ENCODE measurements around the gene TFF1. TPM values are rescaled to one million over a fixed set of nuclear protein-coding genes. Genes with fewer than 3 reads are reported as not detected.

TFF1 gene
- total RNA-seq, 2 experiments from 2014 or later, result 1.1 TPM; not detected in 1

GRCh38 chr21:42397746-42398394 lies 31.5 kb upstream of the TFF1 start:
- no peak for TF ChIP-seq CTCF (IDR thresholded peaks at IDR 0.05)
- peaks cover 8% of the 10 kb centered on the region for H3K9me3 Mint-ChIP-seq
- intact Hi-C loops (cut with micrococcal nuclease), result no loop called here
- ChIA-PET CTCF (interaction anchor here (0.8 to 1.9 kb wide), 8 partner anchors 9 to 37 kb away, joined by 3 to 5 read pairs (median 4); no protein-coding TSS in a partner anchor), POLR2A (interaction anchor here (0.7 to 1.7 kb wide), 7 partner anchors 14 to 44 kb away, joined by 3 to 8 read pairs (median 4); no protein-coding TSS in a partner anchor)
- ATAC-seq, result peak; percentile 11
- H3K36me3 Mint-ChIP-seq (ENCODE audit: low read depth), result peaks cover 69% of the 10 kb centered on the region
- peaks cover 73% of the 10 kb centered on the region for H3K4me1 Mint-ChIP-seq (ENCODE audit: low read depth)
- no peaks in the 10 kb centered on the region for H3K27me3 Mint-ChIP-seq
- H3K4me3 Mint-ChIP-seq, result no peak overlapping the region
- peak; percentile 55 for DNase-seq
- H3K27ac Mint-ChIP-seq, result peak overlapping the region; percentile 62

- ChIA-PET POLR2A (interaction anchor here (1.1 to 1.8 kb wide), 2 partner anchors 18 to 24 kb away, joined by 4 read pairs; no protein-coding TSS in a partner anchor), CTCF (interaction anchor here (1.7 kb wide), 1 partner anchor 19 kb away, joined by 3 read pairs; no protein-coding TSS in a partner anchor)
- no peak for TF ChIP-seq CTCF (IDR thresholded peaks at IDR 0.05)
- intact Hi-C loops (cut with micrococcal nuclease), result no loop called here
- H3K9me3 Mint-ChIP-seq, result peaks cover 7% of the 10 kb centered on the region
- H3K4me3 Mint-ChIP-seq, result no peak overlapping the region
- peak overlapping the region; percentile 62 for H3K27ac Mint-ChIP-seq
- H3K4me1 Mint-ChIP-seq (ENCODE audit: low read depth), result peaks cover 76% of the 10 kb centered on the region
- no peaks in the 10 kb centered on the region for H3K27me3 Mint-ChIP-seq
- DNase-seq (no peak), ATAC-seq (no peak)
- H3K36me3 Mint-ChIP-seq (ENCODE audit: low read depth), result peaks cover 70% of the 10 kb centered on the region
Observed at GRCh38 chr21:42396799-42397745, 30.7 kb upstream of the TFF1 start.

- ATAC-seq, result no peak
- TF ChIP-seq CTCF (IDR thresholded peaks at IDR 0.05), result no peak
- no peak for DNase-seq
- H3K4me3 Mint-ChIP-seq, result no peak within 1 kb of the TSS
- H3K27ac Mint-ChIP-seq, result no peak within 1 kb of the TSS
- H3K27me3 Mint-ChIP-seq, result no peaks in the 10 kb centered on the region
- POLR2A ChIA-PET, result interaction anchor here (1.1 to 1.8 kb wide), 2 partner anchors 19 to 25 kb away, joined by 4 read pairs; no protein-coding TSS in a partner anchor
- CTCF ChIA-PET, result no interaction called here
- no peaks in the 10 kb centered on the region for H3K9me3 Mint-ChIP-seq
- H3K4me1 Mint-ChIP-seq (ENCODE audit: low read depth), result peaks cover 76% of the 10 kb centered on the region
- peaks cover 73% of the 10 kb centered on the region for H3K36me3 Mint-ChIP-seq (ENCODE audit: low read depth)
- intact Hi-C loops (cut with micrococcal nuclease), result no loop called here
Observed at GRCh38 chr21:42395905-42396651, 29.7 kb upstream of the TFF1 start, which contains the start of gene TMPRSS3. Gene TMPRSS3, minus strand, starts transcription at chr21:42396052. Its CDS starts 635 bp downstream, at chr21:42395417.

- ATAC-seq (no peak), DNase-seq (no peak)
- H3K27me3 Mint-ChIP-seq, result no peaks in the 10 kb centered on the region
- no peak overlapping the region for H3K4me3 Mint-ChIP-seq
- no peak for TF ChIP-seq CTCF (IDR thresholded peaks at IDR 0.05)
- no peak overlapping the region for H3K27ac Mint-ChIP-seq
- intact Hi-C loops (cut with micrococcal nuclease), result no loop called here
- POLR2A ChIA-PET, result interaction anchor here (0.6 to 1.8 kb wide), 2 partner anchors 26 to 61 kb away, joined by 3 to 4 read pairs; no protein-coding TSS in a partner anchor
- no peaks in the 10 kb centered on the region for H3K9me3 Mint-ChIP-seq
- CTCF ChIA-PET, result interaction anchor here (4.0 kb wide), 1 partner anchor 8 kb away, joined by 23 read pairs; the partner anchor contains the start of gene UBASH3A
- H3K36me3 Mint-ChIP-seq (ENCODE audit: low read depth), result peaks cover 76% of the 10 kb centered on the region
- peaks cover 76% of the 10 kb centered on the region for H3K4me1 Mint-ChIP-seq (ENCODE audit: low read depth)
Observed at GRCh38 chr21:42395302-42395701, 29.0 kb upstream of the TFF1 start.
